Measurements from ENCODE around the gene GK2. TPM values are rescaled to one million over a fixed set of nuclear protein-coding genes. Genes with fewer than 3 reads are reported as not detected.

Gene GK2
- total and polyA plus RNA-seq, 2 of the 13 experiments (the other 11 are each of a cell fraction or from before 2014, with no cell fraction given): not detected

DNA sequence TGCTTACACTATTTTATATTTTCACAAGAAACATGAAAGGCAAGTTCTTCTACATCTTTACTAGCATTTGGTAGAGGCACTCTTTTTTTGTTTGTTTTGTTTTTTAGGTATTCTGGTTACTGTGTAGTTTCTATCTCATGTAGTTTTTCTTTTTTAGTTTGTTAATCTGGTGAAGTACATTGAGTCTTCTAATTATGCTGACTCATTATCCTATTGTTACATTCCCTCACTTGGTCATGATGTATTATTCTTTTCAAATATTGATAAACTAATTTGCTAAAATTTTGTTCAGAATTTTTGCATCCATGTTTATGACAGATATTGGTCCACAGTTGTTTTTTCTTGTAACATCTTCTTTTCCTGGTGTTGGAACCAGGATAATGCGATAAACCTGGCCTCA lies 4.7 kb downstream of the GK2 start (continued):
- TF ChIP-seq MAFK (conservative IDR thresholded peaks at IDR 0.05 in 1 of 2, IDR thresholded peaks at IDR 0.05 in 1 of 2; ENCODE audit: low read length in 2 of 2): peak; percentile 40 to 71

DNA sequence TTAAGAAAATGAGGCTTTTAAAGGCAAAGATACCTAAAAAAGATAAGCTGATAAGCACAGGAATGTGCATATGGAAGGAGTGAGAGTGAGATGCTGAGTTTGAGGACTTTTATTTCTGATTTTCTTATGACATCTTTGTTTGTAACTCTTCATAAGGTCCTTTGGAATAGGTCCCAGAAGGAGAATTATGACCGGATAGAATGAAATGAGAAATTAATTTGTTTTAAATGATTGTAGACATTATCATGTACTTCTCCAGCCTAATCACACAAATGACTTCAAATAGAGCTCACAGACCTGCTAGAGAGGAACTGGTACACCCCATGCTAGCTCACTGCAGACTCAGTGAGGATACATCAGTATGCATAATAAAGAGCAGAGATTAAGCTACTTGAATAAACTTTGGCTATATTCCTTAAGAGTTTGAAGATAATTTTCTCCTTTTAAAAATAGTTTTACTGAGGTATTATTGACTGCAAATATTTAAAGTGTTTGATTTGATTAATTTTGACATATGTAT lies 5.6 kb downstream of the GK2 start:
- no peak for DNase-seq (ENCODE audit: low spot score)
- Histone ChIP-seq H3K9me3 (ENCODE audit: low read length) (no peaks in the 10 kb centered on the region), H3K4me2 (ENCODE audit: low read depth, low read length) (no peak overlapping the region), H3K9ac (ENCODE audit: insufficient read depth, low read depth, low read length) (no peak overlapping the region), H2AFZ (ENCODE audit: low read length) (no peak overlapping the region), H3K4me1 (ENCODE audit: insufficient read depth, low read length) (no peaks in the 10 kb centered on the region), H3K4me3 (replicated peaks in 1 of 3; ENCODE audit: insufficient read depth in 1 of 3, low read depth in 2 of 3, low read length in 3 of 3) (no peak overlapping the region), H3K27ac (ENCODE audit: extremely low read length, insufficient read depth, low read length) (no peak overlapping the region), H3K36me3 (replicated peaks in 1 of 2; ENCODE audit: control insufficient read depth in 1 of 2, insufficient read depth in 2 of 2, low read length in 2 of 2) (no peaks in the 10 kb centered on the region), H3K79me2 (ENCODE audit: insufficient read depth, low read length) (no peaks in the 10 kb centered on the region), H4K20me1 (ENCODE audit: insufficient read depth, low read length) (no peaks in the 10 kb centered on the region), H3K27me3 (ENCODE audit: control insufficient read depth in 1 of 2, insufficient read depth in 2 of 2, low read length in 2 of 2) (no peaks in the 10 kb centered on the region)
- FAIRE-seq: no peak
- 0% methylated on average over 1 of the region's 1 CpG for WGBS (ENCODE audit: low lambda C conversion rate)
- BruUV-seq (replicated peaks): no TSS peak
- in situ Hi-C loops (cut with HindIII; ENCODE audit: extremely low pct_ligation_motif_present, low pct_unique_long_range_greater_than_20kb) (no loop called here), intact Hi-C loops (cut with micrococcal nuclease; ENCODE audit: unreplicated experiment) (no loop called here)
- ChIA-PET POLR2A (no interaction called here), CTCF (ENCODE audit: low intra/inter-chr PET ratio, low total read pairs) (no interaction called here)
- no peak for ATAC-seq
- TF ChIP-seq ZNF33A (CRISPR knock-in tag; IDR thresholded peaks at IDR 0.05; ENCODE audit: borderline replicate concordance) (no peak), CHCHD3 (CRISPR knock-in tag; IDR thresholded peaks at IDR 0.05) (no peak), ZNF101 (CRISPR knock-in tag; IDR thresholded peaks at IDR 0.05; ENCODE audit: borderline replicate concordance, low read depth) (no peak), NFIB (CRISPR knock-in tag; IDR thresholded peaks at IDR 0.05; ENCODE audit: borderline replicate concordance) (no peak), RORA (CRISPR knock-in tag; IDR thresholded peaks at IDR 0.05) (no peak), SIX1 (CRISPR knock-in tag; IDR thresholded peaks at IDR 0.05; ENCODE audit: borderline replicate concordance) (no peak), SPEN (CRISPR knock-in tag; IDR thresholded peaks at IDR 0.05; ENCODE audit: low read depth) (no peak), TOE1 (CRISPR knock-in tag; IDR thresholded peaks at IDR 0.05) (no peak), ZNF274 (CRISPR knock-in tag; IDR thresholded peaks at IDR 0.05) (no peak), TBX2 (CRISPR knock-in tag; IDR thresholded peaks at IDR 0.05; ENCODE audit: borderline replicate concordance) (no peak), KDM5A (IDR thresholded peaks at IDR 0.05; ENCODE audit: borderline replicate concordance, low read length) (no peak)
- TF ChIP-seq, protein P1, sequence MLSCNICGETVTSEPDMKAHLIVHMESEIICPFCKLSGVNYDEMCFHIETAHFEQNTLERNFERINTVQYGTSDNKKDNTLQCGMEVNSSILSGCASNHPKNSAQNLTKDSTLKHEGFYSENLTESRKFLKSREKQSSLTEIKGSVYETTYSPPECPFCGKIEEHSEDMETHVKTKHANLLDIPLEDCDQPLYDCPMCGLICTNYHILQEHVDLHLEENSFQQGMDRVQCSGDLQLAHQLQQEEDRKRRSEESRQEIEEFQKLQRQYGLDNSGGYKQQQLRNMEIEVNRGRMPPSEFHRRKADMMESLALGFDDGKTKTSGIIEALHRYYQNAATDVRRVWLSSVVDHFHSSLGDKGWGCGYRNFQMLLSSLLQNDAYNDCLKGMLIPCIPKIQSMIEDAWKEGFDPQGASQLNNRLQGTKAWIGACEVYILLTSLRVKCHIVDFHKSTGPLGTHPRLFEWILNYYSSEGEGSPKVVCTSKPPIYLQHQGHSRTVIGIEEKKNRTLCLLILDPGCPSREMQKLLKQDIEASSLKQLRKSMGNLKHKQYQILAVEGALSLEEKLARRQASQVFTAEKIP (CRISPR knock-in tag; IDR thresholded peaks at IDR 0.05; ENCODE audit: borderline replicate concordance): no peak
- TF ChIP-seq, protein P2, sequence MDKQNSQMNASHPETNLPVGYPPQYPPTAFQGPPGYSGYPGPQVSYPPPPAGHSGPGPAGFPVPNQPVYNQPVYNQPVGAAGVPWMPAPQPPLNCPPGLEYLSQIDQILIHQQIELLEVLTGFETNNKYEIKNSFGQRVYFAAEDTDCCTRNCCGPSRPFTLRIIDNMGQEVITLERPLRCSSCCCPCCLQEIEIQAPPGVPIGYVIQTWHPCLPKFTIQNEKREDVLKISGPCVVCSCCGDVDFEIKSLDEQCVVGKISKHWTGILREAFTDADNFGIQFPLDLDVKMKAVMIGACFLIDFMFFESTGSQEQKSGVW (CRISPR knock-in tag; IDR thresholded peaks at IDR 0.05; ENCODE audit: borderline replicate concordance): no peak
- TF ChIP-seq, protein P3, sequence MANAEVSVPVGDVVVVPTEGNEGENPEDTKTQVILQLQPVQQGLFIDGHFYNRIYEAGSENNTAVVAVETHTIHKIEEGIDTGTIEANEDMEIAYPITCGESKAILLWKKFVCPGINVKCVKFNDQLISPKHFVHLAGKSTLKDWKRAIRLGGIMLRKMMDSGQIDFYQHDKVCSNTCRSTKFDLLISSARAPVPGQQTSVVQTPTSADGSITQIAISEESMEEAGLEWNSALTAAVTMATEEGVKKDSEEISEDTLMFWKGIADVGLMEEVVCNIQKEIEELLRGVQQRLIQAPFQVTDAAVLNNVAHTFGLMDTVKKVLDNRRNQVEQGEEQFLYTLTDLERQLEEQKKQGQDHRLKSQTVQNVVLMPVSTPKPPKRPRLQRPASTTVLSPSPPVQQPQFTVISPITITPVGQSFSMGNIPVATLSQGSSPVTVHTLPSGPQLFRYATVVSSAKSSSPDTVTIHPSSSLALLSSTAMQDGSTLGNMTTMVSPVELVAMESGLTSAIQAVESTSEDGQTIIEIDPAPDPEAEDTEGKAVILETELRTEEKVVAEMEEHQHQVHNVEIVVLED (CRISPR knock-in tag; IDR thresholded peaks at IDR 0.05; ENCODE audit: borderline replicate concordance): no peak
- TF ChIP-seq, protein P4, sequence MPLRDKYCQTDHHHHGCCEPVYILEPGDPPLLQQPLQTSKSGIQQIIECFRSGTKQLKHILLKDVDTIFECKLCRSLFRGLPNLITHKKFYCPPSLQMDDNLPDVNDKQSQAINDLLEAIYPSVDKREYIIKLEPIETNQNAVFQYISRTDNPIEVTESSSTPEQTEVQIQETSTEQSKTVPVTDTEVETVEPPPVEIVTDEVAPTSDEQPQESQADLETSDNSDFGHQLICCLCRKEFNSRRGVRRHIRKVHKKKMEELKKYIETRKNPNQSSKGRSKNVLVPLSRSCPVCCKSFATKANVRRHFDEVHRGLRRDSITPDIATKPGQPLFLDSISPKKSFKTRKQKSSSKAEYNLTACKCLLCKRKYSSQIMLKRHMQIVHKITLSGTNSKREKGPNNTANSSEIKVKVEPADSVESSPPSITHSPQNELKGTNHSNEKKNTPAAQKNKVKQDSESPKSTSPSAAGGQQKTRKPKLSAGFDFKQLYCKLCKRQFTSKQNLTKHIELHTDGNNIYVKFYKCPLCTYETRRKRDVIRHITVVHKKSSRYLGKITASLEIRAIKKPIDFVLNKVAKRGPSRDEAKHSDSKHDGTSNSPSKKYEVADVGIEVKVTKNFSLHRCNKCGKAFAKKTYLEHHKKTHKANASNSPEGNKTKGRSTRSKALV (CRISPR knock-in tag; IDR thresholded peaks at IDR 0.05): no peak
